Upper lobe of left lung (tissue), 6 donors: ENCODE results near the gene JDP2. TPM values are rescaled to one million over a fixed set of nuclear protein-coding genes. Genes with fewer than 3 reads are reported as not detected.

Experiments
- ATAC-seq, 2 donors: fragments of 200-7000 bp; cut with Tn5 transposase; one replicate each; pipeline ENCODE4 v1.9.1; 2022; ENCODE audit warnings: mild to moderate bottlenecking in 2 of 2, moderate library complexity in 2 of 2; ENCODE audit not compliant: low FRiP score in 2 of 2
- DNase-seq, 2 donors: peaks; one replicate each; pipeline ENCODE4 v3.0.0-alpha.2; 2019 to 2020
- H3K27ac ChIP-seq, 4 donors: fragments of 200-600 bp; sonication (generic); one replicate each; pipeline ENCODE4 v1.5.1; 2016 to 2019
- H3K27me3 ChIP-seq, 4 donors: fragments of 200-600 bp; sonication (generic); one replicate each; pipeline ENCODE4 v1.5.1; 2017 to 2019
- H3K36me3 ChIP-seq, 4 donors: fragments of 200-600 bp; sonication (generic); one replicate each; pipeline ENCODE4 v1.5.1; 2016 to 2019
- H3K4me1 ChIP-seq, 4 donors: fragments of 200-600 bp; sonication (generic); one replicate each; pipeline ENCODE4 v1.5.1; 2018 to 2019
- H3K4me3 ChIP-seq, 4 donors: fragments of 200-600 bp; sonication (generic); one replicate each; pipeline ENCODE4 v1.5.1; 2017 to 2019; ENCODE audit warnings: mild to moderate bottlenecking in 2 of 4, moderate library complexity in 1 of 4
- H3K9me3 ChIP-seq, 4 donors: fragments of 200-600 bp; sonication (generic); one replicate each; pipeline ENCODE4 v1.5.1; 2018 to 2019
- CTCF ChIP-seq, 6 experiments: fragments of 450-650 bp in 4 of 6; fragments of 200-600 bp in 2 of 6; sonication (generic) in 2 of 6; IDR thresholded peaks; one replicate each; pipeline ENCODE4 v1.5.1; 2016 to 2019; ENCODE audit warnings: antibody characterized with exemption in 6 of 6
- EP300 ChIP-seq, 4 donors: sonication (generic); formaldehyde crosslinking; IDR thresholded peaks; one replicate each; pipeline ENCODE4 v1.5.1; 2017; ENCODE audit warnings: antibody characterized with exemption in 4 of 4, control low read depth in 2 of 4
- POLR2A ChIP-seq, 4 donors: fragments of 450-650 bp; IDR thresholded peaks; one replicate each; pipeline ENCODE4 v1.5.1; 2016 to 2017; ENCODE audit warnings: antibody characterized with exemption in 4 of 4, mild to moderate bottlenecking in 2 of 4
- POLR2AphosphoS5 ChIP-seq, 2 donors: sonication (generic); formaldehyde crosslinking; IDR thresholded peaks; one replicate each; pipeline ENCODE4 v1.5.1; 2017; ENCODE audit warnings: antibody characterized with exemption in 2 of 2
- WGBS, 2 donors: methylation state at CpG; one replicate each; pipeline ENCODE4 v1.1.5; 2017 to 2018; 5-methylcytosine and 5-hydroxymethylcytosine counted together
- total RNA-seq, 6 donors: library from RNA; depleted of rRNA in 4 of 6; stranded (reverse); fragments of >200 nt in 4 of 6; gene quantifications; one replicate each; pipeline versions ENCODE4 v1.1.0 to v1.2.1, GENCODE V29; 2016 to 2021
- donor health status: DM: no; HTN: no; CAD: no; lungs with moderate emphysema.
- donor health status: DM: no; HTN: yes; CAD: no; lungs with severe emphysema.

JDP2 gene
- total RNA-seq, 6 donors from 2014 or later = 60.5 to 150 (median 110) TPM

- no peak overlapping the region for H3K4me3 ChIP-seq
- H3K36me3 ChIP-seq = peaks cover 0 to 42% (median 10%) of the 10 kb centered on the region in 4 donors
- DNase-seq (peak in 1 of 2 donors; percentile 76), ATAC-seq (peak in 1 of 2 donors; percentile 9)
- H3K27ac ChIP-seq = peak overlapping the region in 3 of 4 donors; percentile 24 to 76 (median 53)
- H3K9me3 ChIP-seq = no peaks in the 10 kb centered on the region
- no peaks in the 10 kb centered on the region for H3K27me3 ChIP-seq
- H3K4me1 ChIP-seq = peaks cover 62 to 91% (median 72%) of the 10 kb centered on the region in 4 donors
- WGBS, 2 donors = 52 to 67% methylated on average over 9 to 12 of the region's 12 CpGs
- TF ChIP-seq POLR2AphosphoS5 (IDR thresholded peaks at IDR 0.05) (peak in 1 of 2 donors; percentile 23), POLR2A (IDR thresholded peaks at IDR 0.05) (no peak)
Observed at GRCh38 chr14:75454963-75455546, 27.2 kb downstream of the JDP2 start.

- Histone ChIP-seq H3K4me1 (peaks cover 51 to 79% (median 65%) of the 10 kb centered on the region in 4 donors), H3K36me3 (peaks cover 0 to 40% (median 11%) of the 10 kb centered on the region in 4 donors), H3K4me3 (no peak overlapping the region), H3K27ac (peak overlapping the region in 2 of 4 donors; percentile 49 to 53), H3K9me3 (no peaks in the 10 kb centered on the region), H3K27me3 (no peaks in the 10 kb centered on the region)
- 81 to 87% methylated on average over 11 to 16 of the region's 16 CpGs for WGBS, 2 donors
- DNase-seq (peak; percentile 27 to 66), ATAC-seq (peak in 1 of 2 donors; percentile 28)
- TF ChIP-seq POLR2A (IDR thresholded peaks at IDR 0.05) = no peak
- TF ChIP-seq POLR2AphosphoS5 (IDR thresholded peaks at IDR 0.05) = no peak
- no peak for TF ChIP-seq EP300 (IDR thresholded peaks at IDR 0.05)
- no peak for TF ChIP-seq CTCF (IDR thresholded peaks at IDR 0.05)
Observed at GRCh38 chr14:75456069-75456996, 28.5 kb downstream of the JDP2 start.

GRCh38 chr14:75456997-75457335 lies 29.1 kb downstream of the JDP2 start:
- ATAC-seq = no peak
- 88 to 91% methylated on average over 5 of the region's 5 CpGs for WGBS, 2 donors
- no peak overlapping the region for H3K4me3 ChIP-seq
- no peaks in the 10 kb centered on the region for H3K27me3 ChIP-seq
- peak overlapping the region in 1 of 4 donors; percentile 53 for H3K27ac ChIP-seq
- no peak for DNase-seq
- no peaks in the 10 kb centered on the region for H3K9me3 ChIP-seq
- peaks cover 0 to 42% (median 16%) of the 10 kb centered on the region in 4 donors for H3K36me3 ChIP-seq
- peaks cover 46 to 77% (median 62%) of the 10 kb centered on the region in 4 donors for H3K4me1 ChIP-seq
- TF ChIP-seq EP300 (IDR thresholded peaks at IDR 0.05) = no peak
- no peak for TF ChIP-seq POLR2AphosphoS5 (IDR thresholded peaks at IDR 0.05)
- no peak for TF ChIP-seq CTCF (IDR thresholded peaks at IDR 0.05)
- no peak for TF ChIP-seq POLR2A (IDR thresholded peaks at IDR 0.05)

- peaks cover 0 to 49% (median 22%) of the 10 kb centered on the region in 4 donors for H3K36me3 ChIP-seq
- peaks cover 39 to 71% (median 55%) of the 10 kb centered on the region in 4 donors for H3K4me1 ChIP-seq
- H3K27ac ChIP-seq = peak overlapping the region in 2 of 4 donors; percentile 14 to 50
- TF ChIP-seq POLR2A (IDR thresholded peaks at IDR 0.05) = no peak
- TF ChIP-seq CTCF (IDR thresholded peaks at IDR 0.05) = no peak
- TF ChIP-seq EP300 (IDR thresholded peaks at IDR 0.05) = no peak
- TF ChIP-seq POLR2AphosphoS5 (IDR thresholded peaks at IDR 0.05) = no peak
- H3K4me3 ChIP-seq = no peak overlapping the region
- no peak for ATAC-seq
- no peaks in the 10 kb centered on the region for H3K27me3 ChIP-seq
- WGBS, 2 donors = 85 to 88% methylated on average over 10 of the region's 10 CpGs
- no peak for DNase-seq
- H3K9me3 ChIP-seq = no peaks in the 10 kb centered on the region
Observed at GRCh38 chr14:75457648-75458165, 29.9 kb downstream of the JDP2 start.

GRCh38 chr14:75458305-75458704 lies 30.5 kb downstream of the JDP2 start:
- Histone ChIP-seq H3K27ac (peak overlapping the region in 2 of 4 donors; percentile 48 to 72), H3K9me3 (no peaks in the 10 kb centered on the region), H3K4me1 (peaks cover 33 to 65% (median 49%) of the 10 kb centered on the region in 4 donors), H3K36me3 (peaks cover 0 to 55% (median 27%) of the 10 kb centered on the region in 4 donors), H3K4me3 (no peak overlapping the region), H3K27me3 (no peaks in the 10 kb centered on the region)
- ATAC-seq = no peak
- TF ChIP-seq EP300 (IDR thresholded peaks at IDR 0.05) (no peak), POLR2A (IDR thresholded peaks at IDR 0.05) (no peak), POLR2AphosphoS5 (IDR thresholded peaks at IDR 0.05) (no peak), CTCF (IDR thresholded peaks at IDR 0.05) (no peak)
- no peak for DNase-seq
- WGBS, 2 donors = 76 to 93% methylated on average over 3 of the region's 3 CpGs
